ENCODE data around the gene MYO1D.

Gene MYO1D

DNA sequence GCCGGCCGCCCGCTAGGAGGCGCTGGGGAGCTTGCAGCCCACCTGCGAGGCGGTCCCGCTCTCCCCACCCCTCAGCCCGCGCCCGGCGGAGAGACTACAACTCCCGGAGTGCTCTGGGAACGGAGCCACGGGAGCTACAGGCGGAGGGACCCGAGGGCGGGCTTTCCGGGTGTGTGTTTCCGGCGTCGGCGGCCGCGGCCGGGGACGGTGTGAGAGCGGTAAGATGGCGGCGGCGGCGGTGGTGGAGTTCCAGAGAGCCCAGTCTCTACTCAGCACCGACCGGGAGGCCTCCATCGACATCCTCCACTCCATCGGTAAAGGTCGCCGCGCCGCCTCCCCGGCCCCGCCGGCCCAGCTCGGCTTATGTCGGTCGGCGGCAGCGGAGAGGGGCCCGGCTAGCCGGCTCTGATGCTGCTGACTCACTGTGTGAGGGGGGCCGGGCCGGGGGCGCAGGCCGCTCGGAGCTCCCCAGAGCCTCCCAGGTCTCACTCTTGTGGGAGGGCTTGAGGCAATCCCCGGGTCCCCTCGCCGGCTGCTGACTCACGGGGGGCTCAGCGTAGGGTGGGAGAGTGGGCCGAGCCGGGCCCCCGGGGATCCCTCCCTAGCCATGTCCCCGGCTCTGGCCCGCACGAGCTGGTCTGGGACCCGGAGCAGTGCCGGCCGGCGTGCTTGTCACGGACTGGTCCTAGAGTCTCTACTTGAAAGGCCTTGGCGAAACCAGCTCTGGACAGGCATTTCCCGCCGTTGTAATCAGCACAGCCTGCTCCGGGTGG, 432.4 kb downstream of the MYO1D start, which contains the start of gene PSMD11:
TSS of gene PSMD11 (plus strand) at position 210 of the 773 bp plus-strand sequence. CDS start at position 224, 14 bp downstream.
- DNase-seq, result peak; percentile 95

- DNase-seq, result no peak
Observed at GRCh38 chr17:32443827-32444300, 433.1 kb downstream of the MYO1D start.
